ENCODE measurements around the gene AEBP2.
"Not testable (repeated sequence)": the region's sequence is repeated elsewhere in the genome, so short reads cannot be mapped to it uniquely, and the experiment has no call there.

AEBP2 gene

GRCh38 chr12:19411234-19412204 lies 27.8 kb upstream of the AEBP2 start:
- DNase-seq (ENCODE audit: low spot score): peak; percentile 27
- TF ChIP-seq, protein P1, sequence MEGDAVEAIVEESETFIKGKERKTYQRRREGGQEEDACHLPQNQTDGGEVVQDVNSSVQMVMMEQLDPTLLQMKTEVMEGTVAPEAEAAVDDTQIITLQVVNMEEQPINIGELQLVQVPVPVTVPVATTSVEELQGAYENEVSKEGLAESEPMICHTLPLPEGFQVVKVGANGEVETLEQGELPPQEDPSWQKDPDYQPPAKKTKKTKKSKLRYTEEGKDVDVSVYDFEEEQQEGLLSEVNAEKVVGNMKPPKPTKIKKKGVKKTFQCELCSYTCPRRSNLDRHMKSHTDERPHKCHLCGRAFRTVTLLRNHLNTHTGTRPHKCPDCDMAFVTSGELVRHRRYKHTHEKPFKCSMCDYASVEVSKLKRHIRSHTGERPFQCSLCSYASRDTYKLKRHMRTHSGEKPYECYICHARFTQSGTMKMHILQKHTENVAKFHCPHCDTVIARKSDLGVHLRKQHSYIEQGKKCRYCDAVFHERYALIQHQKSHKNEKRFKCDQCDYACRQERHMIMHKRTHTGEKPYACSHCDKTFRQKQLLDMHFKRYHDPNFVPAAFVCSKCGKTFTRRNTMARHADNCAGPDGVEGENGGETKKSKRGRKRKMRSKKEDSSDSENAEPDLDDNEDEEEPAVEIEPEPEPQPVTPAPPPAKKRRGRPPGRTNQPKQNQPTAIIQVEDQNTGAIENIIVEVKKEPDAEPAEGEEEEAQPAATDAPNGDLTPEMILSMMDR (IDR thresholded peaks at IDR 0.05; ENCODE audit: extremely low read depth, missing control alignments): no peak

DNA sequence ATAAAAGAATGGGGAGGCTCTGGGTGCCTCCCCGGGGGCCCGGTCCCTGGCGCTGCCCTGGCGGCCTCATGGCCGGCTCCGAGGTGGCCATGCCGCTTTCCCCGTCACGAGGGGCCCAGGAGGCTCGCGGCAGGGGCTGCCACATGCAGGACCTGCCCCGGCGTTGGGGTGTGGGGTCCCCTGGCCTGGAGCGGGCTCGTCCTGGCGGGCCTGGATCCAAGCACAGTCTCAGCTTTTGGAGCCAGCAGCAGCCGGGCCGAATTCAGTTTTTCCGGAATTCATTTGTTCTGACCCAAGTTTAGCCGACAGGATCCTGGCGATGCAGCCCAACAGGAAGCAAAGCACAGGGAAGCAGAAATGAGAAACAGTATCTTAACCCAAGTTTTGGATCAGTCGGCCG lies 26.4 kb upstream of the AEBP2 start:
- TF ChIP-seq, protein P1 (IDR thresholded peaks at IDR 0.05; ENCODE audit: extremely low read depth, missing control alignments): no peak
- no peak for DNase-seq (ENCODE audit: low spot score)

DNA sequence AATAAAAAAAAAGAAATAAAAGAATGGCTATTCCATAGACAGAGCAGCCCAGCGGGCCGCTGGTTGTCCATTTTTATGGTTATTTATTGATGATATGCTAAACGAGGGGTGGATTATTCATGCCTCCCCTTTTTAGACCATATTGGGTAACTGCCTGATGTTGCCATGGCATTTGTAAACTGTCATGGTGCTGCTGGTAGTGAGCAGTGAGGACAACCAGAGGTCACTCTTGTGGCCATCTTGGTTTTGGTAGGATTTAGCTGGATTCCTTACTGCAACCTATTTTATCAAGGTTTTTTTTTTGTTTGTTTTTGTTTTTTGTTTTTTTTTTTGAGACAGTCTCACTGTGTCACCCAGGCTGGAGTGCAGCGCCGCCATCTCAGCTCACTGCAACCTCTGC lies 25.7 kb upstream of the AEBP2 start:
- not testable (repeated sequence) for DNase-seq (ENCODE audit: low spot score)

DNA sequence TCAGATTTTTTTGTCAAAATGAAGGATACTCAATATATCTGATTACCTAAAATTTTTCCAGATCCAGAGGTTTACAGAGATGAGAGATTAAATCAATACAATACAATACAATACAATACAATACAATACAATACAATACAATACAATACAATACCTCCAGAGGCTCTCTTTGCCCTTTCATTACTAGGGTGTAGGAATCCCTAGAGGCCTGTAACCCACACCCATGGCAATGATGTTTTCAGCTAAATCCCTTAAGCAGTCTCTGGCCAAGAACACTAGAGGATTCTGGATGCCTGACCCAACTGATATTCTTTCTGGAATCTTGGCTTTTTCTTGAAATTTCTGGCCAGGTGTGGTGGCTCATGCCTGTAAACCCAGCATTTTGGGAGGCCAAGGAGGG lies 23.7 kb upstream of the AEBP2 start:
- no peak for DNase-seq (ENCODE audit: low spot score)
- TF ChIP-seq, protein P1 (IDR thresholded peaks at IDR 0.05; ENCODE audit: extremely low read depth, missing control alignments): no peak

DNA sequence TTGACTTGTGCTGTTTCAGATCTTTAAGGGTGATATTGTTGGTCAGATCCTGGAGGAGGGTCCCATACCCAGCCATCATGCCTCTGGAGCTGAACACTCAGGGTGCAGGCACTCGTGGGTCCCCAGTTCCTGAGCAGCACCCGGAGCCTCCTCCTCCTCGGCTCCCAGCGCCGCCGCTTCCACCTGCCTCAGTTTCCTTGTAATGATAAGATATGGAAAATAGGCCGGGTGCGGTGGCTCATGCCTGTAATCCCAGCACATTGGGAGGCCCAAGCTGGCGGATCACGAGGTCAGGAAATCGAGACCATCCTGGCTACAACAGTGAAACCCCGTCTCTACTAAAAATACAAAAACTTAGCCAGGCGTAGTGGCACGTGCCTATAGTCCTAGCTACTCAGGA lies 20.2 kb upstream of the AEBP2 start:
- TF ChIP-seq, protein P1 (IDR thresholded peaks at IDR 0.05; ENCODE audit: extremely low read depth, missing control alignments): no peak

DNA sequence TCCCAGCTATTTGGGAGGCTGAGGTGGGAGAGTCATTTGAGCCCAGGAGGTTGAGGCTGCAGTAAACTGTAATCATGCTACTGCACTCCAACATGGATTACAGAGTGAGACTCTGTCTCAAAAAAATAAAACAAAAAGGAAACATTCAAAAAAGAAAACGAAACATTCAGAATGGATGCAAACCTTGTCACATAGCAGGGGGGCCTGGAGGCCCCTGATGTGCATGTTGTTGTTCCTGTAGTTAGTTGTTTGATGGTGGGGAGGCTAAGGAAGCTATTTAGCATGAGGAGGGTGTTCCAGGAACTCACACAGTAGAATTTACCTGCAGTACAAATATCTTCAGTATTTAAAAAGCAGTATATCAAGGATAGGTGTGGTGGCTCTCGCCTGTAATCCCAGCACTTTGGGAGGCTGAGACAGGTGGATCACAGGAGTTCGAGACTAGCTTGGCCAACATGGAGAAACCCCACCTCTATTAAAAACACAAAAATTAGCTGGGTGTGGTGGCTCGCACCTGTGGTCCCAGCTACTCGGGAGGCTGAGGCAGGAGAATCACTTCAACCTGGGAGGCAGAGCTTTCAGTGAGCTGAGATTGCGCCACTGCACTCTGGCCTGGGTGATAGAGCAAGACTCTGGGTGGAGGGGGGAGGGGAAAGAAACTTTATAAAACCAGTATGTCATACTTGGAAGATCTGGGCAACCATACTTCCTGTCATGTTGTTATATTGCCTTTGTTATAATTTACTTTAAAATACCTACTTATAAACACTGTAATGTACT lies 17.6 kb upstream of the AEBP2 start:
- DNase-seq (ENCODE audit: low spot score): no peak
- TF ChIP-seq, protein P1 (IDR thresholded peaks at IDR 0.05; ENCODE audit: extremely low read depth, missing control alignments): no peak

More for the DNA sequence above, 20.2 kb upstream of the AEBP2 start:
- no peak for DNase-seq (ENCODE audit: low spot score)

GRCh38 chr12:19423166-19423930 lies 15.9 kb upstream of the AEBP2 start:
- TF ChIP-seq, protein P1 (IDR thresholded peaks at IDR 0.05; ENCODE audit: extremely low read depth, missing control alignments): no peak
- DNase-seq (ENCODE audit: low spot score): no peak

Measured in GM20000 (cell line).